GM18951 (cell line): ENCODE data around the gene PRUNE1.

Experiments used
- POLR2A ChIP-seq: IDR thresholded peaks from 4 replicates; pipeline ENCODE4 v1.6.1; 2011; ENCODE audit warnings: mild to moderate bottlenecking; ENCODE audit not compliant: insufficient read length, insufficient read depth; ENCODE audit errors: extremely low read depth
- in situ Hi-C: fragments of 300-500 bp; cut with MboI; formaldehyde crosslinking; loops from one replicate; pipeline ENCODE4 v1.12.0; 2022; ENCODE audit warnings: low sequenced_read_pairs, mixed read lengths, inconsistent platforms; ENCODE audit not compliant: unreplicated experiment

PRUNE1 gene

DNA sequence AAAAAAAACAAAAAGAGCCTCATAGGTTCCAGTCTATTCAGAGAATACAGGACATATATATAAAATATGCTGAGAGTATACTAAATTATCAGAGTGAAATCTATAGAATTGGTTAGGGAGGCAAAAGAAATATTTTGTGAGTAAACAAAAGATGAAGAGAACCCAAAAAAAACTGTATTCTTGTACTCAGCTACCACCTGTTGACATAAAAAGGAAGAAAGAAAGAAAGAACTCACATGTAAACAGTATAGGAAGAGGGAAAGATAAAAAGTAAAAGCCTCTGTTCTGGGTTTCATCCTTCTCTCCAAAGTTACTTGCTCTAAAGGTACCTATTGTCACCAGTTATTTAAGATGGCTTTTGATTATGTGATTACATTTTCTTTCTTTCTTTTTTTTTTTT lies 18.2 kb downstream of the PRUNE1 start:
- no peak for TF ChIP-seq POLR2A
- in situ Hi-C loops: no loop called here

DNA sequence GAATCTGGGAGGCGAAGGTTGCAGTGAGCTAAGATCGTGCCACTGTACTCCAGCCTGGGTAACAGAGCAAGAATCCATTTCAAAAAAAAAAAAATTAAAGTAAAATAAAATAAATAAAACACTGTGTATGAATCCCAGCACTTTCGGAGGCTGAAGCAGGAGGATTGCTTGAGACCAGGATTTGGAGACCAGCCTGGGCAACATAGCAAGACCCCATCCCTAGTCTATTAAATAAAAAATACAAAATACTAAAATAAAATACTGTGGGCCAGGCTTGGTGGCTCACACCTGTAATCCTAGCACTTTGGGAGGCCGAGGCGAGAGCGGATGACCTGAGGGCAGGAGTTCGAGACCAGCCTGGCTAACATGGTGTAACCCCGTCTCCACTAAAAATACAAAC lies 23.9 kb downstream of the PRUNE1 start:
- in situ Hi-C loops: no loop called here
- TF ChIP-seq POLR2A: no peak

DNA sequence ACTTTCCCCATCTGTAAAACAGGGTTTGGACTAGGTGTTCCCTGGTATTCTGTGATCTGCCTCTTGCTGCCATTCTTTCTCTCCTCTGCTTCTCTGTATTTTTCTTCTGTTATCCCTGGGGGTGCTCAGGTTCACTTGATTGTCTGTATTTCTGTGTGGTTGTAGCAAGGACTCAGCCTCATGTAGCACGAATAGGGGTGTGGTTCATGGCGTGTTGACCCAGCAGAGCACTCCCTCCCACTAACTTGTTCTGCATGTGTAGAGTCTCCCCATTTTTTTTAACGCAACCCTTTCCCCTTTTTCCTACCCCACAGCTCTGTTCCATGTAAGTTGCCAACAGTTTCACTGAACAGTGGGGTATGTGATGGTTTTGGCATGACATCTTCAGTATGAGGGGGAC lies 26.9 kb downstream of the PRUNE1 start:
- in situ Hi-C loops: no loop called here
- TF ChIP-seq POLR2A: no peak

DNA sequence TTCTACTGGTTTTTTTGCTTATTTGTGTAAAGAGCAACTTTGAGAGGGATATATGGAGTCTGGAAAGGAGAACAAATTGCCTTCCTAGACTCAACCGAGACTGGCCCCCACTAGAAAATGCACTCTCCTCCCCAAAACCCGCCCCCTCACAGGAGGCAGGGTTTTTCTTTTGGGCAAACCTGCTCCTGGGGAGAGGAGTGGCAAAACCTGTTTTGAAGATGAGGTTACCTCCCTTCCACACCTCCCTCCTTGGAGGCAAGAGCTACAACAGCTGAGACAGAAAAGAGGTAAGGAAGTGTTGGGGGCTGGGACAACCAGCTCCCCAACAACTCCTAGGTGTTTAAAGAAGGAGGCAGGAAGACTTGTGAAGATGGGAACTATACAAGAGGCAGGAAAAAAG lies 28.1 kb downstream of the PRUNE1 start, which contains the start of gene BNIPL:
TSS of gene BNIPL (plus strand) at position 231 of the 400 bp plus-strand sequence. CDS start at position 371, 140 bp downstream.
- no peak for TF ChIP-seq POLR2A
- in situ Hi-C loops: no loop called here

DNA sequence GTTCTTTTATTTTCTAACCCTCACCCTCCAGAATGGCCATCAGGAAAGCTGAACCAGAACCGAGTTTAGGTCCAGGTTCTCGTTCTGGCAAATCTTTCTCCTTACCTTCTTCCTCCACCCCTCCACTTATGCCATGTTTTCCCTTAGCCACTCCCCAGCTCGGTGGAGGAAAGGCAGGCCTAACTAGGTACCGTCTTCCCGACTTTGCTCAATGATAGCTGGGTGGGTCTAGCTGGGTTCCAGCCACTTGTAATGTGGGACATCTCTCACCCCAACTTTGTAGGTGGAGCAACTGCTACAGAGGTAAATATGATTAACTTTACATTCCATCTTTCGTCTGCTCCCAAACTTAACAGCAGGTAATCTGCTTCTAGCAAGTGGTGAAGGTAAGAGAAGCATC lies 28.8 kb downstream of the PRUNE1 start:
- in situ Hi-C loops: no loop called here
- no peak for TF ChIP-seq POLR2A

DNA sequence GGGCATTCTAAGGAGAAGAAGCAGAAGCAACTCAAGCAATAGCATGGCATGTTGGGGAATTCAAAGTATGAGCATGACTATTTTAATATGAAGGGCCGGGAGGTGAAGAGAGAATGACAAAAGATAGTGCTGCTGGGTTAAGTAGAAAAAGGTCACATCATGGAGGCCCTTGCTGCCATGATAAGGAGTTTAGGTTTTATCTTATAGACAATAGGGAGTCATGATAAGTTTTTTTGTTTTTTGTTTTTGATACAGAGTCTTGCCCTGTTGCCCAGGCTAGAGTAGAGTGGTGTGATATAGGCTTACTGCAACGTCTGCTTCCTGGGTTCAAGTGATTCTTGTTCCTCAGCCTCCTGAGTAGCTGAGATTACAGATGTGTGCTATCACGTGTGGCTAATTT lies 31.3 kb downstream of the PRUNE1 start:
- in situ Hi-C loops: no loop called here
- no peak for TF ChIP-seq POLR2A

DNA sequence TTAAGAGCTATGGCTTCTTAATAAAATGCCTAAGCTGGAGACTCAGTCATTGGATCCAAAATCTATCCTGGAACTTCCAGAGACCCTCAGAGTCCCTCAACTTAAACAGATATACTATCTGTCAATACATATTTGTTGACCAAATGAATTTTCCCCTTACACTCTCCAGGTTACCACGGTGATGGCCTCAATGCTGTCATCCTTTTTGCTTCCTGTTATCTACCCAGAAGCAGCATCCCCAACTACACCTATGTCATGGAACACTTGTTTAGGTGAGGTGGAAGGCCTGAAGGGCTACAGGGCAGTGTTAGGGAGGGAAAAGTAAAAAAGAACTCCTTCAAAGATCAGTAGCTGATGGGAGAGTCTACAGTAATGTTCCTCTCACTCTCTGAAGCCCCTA lies 34.9 kb downstream of the PRUNE1 start:
- TF ChIP-seq POLR2A: no peak
- in situ Hi-C loops: no loop called here

DNA sequence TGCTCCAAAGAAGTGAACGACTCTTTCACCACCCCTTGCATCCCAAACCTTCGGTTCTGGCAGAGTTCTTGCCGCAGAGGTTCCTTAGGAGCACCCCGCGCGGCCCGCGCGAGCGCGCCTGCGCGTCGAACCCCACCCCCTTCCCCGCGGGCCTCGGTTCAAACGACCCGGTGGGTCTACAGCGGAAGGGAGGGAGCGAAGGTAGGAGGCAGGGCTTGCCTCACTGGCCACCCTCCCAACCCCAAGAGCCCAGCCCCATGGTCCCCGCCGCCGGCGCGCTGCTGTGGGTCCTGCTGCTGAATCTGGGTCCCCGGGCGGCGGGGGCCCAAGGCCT lies 39.3 kb downstream of the PRUNE1 start, which contains the start of gene C1orf56:
TSS of gene C1orf56 (plus strand) at position 161 of the 334 bp plus-strand sequence. CDS start at position 258, 97 bp downstream.
- peak; percentile 68 for TF ChIP-seq POLR2A
- in situ Hi-C loops: no loop called here

DNA sequence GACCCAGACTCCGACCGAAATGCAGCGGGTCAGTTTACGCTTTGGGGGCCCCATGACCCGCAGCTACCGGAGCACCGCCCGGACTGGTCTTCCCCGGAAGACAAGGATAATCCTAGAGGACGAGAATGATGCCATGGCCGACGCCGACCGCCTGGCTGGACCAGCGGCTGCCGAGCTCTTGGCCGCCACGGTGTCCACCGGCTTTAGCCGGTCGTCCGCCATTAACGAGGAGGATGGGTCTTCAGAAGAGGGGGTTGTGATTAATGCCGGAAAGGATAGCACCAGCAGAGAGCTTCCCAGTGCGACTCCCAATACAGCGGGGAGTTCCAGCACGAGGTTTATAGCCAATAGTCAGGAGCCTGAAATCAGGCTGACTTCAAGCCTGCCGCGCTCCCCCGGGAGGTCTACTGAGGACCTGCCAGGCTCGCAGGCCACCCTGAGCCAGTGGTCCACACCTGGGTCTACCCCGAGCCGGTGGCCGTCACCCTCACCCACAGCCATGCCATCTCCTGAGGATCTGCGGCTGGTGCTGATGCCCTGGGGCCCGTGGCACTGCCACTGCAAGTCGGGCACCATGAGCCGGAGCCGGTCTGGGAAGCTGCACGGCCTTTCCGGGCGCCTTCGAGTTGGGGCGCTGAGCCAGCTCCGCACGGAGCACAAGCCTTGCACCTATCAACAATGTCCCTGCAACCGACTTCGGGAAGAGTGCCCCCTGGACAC lies 39.8 kb downstream of the PRUNE1 start:
- in situ Hi-C loops: no loop called here

DNA sequence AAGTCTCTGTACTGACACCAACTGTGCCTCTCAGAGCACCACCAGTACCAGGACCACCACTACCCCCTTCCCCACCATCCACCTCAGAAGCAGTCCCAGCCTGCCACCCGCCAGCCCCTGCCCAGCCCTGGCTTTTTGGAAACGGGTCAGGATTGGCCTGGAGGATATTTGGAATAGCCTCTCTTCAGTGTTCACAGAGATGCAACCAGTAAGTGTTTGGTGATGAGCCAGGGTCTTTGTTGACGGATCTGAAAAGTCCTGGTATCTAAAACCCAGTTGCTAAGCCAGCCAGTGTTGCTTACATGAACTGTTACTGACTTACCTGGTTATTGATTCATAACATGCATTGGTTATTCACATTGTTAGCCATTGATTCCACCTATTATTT lies 40.4 kb downstream of the PRUNE1 start:
- no peak for TF ChIP-seq POLR2A
- in situ Hi-C loops: no loop called here

More for the DNA sequence above, 39.8 kb downstream of the PRUNE1 start:
- TF ChIP-seq POLR2A: no peak

DNA sequence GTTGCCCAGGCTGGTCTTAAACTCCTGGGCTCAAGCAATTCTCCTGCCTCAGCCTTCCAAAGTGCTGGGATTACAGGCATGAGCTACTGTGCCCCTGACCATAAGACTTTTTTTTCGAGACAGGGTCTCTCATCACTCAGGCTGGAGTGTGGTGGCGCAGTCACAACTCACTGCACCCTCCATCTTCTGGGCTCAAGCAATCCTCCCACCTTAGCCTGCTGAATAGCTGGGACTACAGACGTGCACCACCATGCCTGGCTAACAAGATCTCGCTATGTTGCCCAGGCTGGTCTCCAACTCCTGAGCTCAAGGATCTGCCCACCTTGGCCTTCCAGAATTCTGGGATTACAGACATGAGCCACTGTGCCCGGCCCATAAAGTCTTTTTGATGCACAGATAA lies 41.2 kb downstream of the PRUNE1 start:
- in situ Hi-C loops: no loop called here
- TF ChIP-seq POLR2A: no peak

DNA sequence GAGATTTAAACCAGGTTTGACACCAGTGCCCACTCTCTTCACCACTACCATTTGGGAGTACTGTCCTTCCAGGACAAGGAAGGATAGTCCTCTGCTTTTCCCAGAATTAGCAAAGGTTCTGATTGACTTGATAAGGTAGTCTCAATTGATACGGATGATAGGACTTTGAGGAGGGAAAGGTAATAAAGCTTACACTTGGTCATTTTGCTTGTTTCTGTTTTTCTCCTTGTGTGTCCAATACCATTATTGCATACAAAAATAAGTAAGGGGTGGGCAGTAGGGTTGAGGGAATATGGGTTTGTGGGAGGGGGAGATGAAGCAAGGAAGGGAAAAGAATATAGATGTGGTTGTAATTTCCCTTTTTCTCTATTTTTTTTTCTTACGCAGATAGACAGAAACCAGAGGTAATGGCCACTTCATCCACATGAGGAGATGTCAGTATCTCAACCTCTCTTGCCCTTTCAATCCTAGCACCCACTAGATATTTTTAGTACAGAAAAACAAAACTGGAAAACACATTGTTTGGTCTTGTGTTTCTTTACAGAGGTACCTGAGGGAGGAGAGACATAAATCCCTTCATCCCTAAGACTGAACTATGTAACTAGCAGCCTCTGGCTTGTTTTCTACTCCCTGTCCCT lies 41.9 kb downstream of the PRUNE1 start:
- in situ Hi-C loops: no loop called here
- TF ChIP-seq POLR2A: no peak

DNA sequence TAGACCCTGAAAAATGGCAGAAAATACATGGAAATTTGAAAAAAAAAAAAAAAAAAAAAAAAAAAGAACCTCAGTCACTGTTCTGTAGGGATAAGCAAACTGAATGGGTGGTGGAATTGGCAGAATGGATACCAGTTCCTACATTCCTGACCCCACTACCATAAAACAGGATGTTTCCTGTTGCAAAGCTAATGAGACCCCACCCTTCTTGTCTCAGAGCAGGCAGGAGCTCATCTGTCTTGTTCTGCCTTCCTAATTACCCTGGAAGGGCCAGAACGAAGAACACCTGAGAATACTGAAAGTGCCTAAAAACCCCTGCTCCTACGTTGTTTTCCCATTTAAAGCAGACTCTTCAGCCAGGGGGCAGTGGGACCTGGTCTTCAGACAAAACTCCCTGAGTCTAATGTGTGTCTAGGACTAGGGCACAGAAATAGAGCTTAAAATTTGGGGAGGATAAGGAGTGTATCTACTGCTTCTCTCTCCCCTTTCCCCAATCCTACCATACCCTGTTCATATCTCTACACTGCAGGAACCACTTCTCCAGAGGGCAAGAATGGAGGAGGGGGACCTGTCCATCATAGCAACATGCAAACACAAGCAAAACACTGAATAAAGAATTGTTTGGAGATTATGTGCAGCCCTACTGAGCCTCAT lies 43.2 kb downstream of the PRUNE1 start:
- in situ Hi-C loops: no loop called here
- TF ChIP-seq POLR2A: peak; percentile 13

DNA sequence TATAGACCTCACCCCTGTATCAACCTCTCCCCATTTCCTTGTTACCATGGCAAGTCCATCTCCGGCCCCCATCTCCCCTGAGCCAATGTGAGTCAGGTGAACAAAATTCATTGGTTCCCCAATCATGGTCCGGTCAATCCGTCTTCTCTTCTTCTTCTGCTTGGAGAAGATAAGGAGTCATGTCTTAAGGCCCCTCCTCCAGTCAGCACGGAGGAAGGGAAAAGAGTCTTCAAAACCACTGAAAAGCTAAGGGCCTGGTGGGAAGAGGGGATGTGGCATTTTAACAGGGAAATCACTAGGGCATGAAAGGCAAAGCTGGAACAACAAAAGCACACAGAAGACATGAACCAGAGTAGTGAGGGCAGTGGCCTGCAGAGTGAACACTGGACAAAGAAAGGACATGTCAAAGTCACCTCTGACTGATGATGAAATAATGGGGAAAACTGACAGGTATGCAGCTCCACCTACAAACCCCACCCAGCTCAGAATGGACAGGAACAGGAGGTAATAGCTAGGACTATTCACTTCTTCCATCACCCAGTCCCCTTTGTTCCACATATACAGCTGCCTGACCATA lies 46.8 kb downstream of the PRUNE1 start:
- TF ChIP-seq POLR2A: no peak
- in situ Hi-C loops: no loop called here

DNA sequence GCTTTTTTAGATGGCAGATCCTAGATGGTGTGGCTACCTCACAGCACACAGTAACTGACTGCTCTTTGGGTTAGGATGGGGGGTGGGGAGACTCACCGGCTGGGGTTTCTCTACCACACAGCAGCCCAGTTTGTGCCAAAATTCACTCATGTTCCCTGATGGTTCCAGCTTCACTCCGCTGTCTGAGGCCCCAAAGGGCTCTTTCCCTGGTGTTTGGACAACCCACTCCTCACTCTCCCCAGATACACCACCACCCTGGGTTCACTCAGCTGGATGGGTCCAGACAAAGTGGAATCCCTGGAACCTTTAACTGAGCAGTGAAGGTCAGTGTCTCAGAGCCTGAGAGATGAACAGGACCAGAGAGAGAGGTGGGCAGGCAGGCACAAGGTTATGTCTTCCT lies 47.3 kb downstream of the PRUNE1 start:
- TF ChIP-seq POLR2A: no peak
- in situ Hi-C loops: no loop called here
